RWPE2 (cell line): ENCODE measurements around the gene TEX36.

Source experiments
- ATAC-seq: fragments of 200-7000 bp; cut with Tn5 transposase; 3 replicates; pipeline ENCODE4 v1.9.1; 2021; ENCODE audit warnings: low read depth
- DNase-seq: peaks from one replicate; pipeline ENCODE4 v3.0.0-alpha.2; 2020; ENCODE audit warnings: low spot score
- H3K27ac ChIP-seq: fragments of 450-650 bp; 2 replicates; pipeline ENCODE4 v1.5.1; 2017; ENCODE audit warnings: mild to moderate bottlenecking; ENCODE audit not compliant: poor library complexity, severe bottlenecking
- H3K27me3 ChIP-seq: fragments of 250-450 bp; sonication (Bioruptor Pico); 2 replicates; pipeline ENCODE4 v1.5.1; 2021; ENCODE audit warnings: mild to moderate bottlenecking, moderate library complexity; ENCODE audit not compliant: insufficient read depth, poor library complexity, severe bottlenecking
- H3K36me3 ChIP-seq: fragments of 250-450 bp; sonication (Bioruptor Pico); 2 replicates; pipeline ENCODE4 v1.5.1; 2020; ENCODE audit warnings: low read depth, mild to moderate bottlenecking, moderate library complexity
- H3K4me1 ChIP-seq: fragments of 250-450 bp; sonication (Bioruptor Pico); 2 replicates; pipeline ENCODE4 v1.5.1; 2021; ENCODE audit warnings: mild to moderate bottlenecking, moderate library complexity; ENCODE audit not compliant: insufficient read depth, poor library complexity, severe bottlenecking
- H3K4me3 ChIP-seq: fragments of 250-450 bp; sonication (Bioruptor Pico); 2 replicates; pipeline ENCODE4 v1.5.1; 2021; ENCODE audit warnings: mild to moderate bottlenecking, moderate library complexity; ENCODE audit not compliant: severe bottlenecking
- H3K9me3 ChIP-seq: fragments of 250-450 bp; sonication (Bioruptor Pico); 2 replicates; pipeline ENCODE4 v1.5.1; 2021; ENCODE audit warnings: mild to moderate bottlenecking, moderate library complexity; ENCODE audit not compliant: severe bottlenecking
- CTCF ChIP-seq: fragments of 450-650 bp; IDR thresholded peaks from one replicate; pipeline ENCODE4 v1.5.1; 2017; ENCODE audit warnings: mild to moderate bottlenecking, moderate library complexity; ENCODE audit not compliant: poor library complexity, severe bottlenecking

Gene TEX36

DNA sequence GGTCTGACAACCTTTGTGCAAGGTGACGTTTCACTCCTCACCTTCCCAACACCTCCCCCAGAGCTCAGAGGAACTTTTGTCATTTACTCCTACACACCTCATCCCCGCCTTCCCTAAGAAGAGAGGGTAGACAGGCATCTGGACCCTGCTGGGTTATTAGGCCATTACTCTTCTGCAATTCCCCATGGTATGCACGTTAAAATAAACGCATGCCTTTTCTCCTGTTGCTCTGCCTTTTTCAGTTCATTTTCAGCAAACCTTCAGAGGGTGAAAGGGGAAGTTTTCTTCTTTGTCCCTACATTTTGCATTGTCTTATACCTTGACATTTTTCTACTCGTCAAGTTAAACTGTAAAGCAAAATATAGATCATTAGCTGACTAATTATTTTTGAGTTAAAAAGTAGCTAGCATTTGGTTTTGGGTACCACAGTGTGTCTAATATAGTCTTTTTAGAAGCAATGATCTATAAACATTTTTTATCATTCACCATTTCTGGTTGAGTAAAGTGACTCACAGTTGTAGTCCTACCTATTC, 26.1 kb upstream of the TEX36 start:
- H3K36me3 ChIP-seq = no peaks in the 10 kb centered on the region
- H3K27me3 ChIP-seq = no peaks in the 10 kb centered on the region
- H3K4me1 ChIP-seq = peaks cover 4% of the 10 kb centered on the region
- ATAC-seq = no peak
- no peak overlapping the region for H3K4me3 ChIP-seq
- DNase-seq = no peak
- H3K9me3 ChIP-seq = no peaks in the 10 kb centered on the region
- no peak overlapping the region for H3K27ac ChIP-seq
- TF ChIP-seq CTCF = no peak

DNA sequence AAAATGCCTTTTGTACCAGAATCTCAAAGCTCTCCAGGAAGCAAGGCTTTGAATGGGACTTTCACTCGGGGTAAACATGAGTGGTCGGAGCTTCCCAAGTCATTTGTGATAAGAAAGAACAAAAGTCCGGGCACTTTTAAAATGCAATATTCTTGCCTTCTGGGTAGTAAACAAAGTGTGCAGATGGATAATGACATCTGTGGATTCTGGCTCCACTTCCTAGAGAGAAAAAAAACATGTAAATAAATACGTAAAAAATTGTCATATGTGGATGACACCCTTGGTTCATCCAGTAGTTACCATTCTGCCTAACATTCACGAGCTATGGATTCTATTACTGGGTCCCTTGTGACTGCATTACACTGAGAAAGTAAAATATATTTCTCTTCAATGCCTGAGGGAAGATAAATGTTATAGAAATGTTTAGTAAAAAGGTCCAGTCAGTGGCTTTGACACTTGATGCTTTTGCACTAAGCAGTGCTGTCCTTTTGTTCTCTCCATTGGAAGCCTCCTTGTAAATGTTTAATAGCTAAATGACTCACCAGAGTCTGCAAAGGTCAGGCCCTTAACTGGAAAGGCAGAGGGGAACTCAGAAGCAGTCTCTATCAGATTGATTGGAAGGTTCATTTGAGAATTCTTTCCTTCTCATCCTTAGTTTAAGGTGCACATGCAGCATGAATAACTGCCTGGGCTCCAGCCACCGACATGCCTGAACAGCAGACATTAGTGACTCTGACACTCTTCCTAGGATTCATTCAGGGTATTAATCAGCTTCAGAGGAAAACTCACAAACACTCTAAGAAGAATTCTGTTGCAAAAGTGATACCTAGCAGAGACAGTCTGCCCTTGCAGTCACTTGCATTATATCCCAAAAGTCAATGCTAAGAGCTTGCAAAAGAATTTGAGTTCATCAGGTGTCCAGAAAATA, 24.8 kb upstream of the TEX36 start:
- H3K4me3 ChIP-seq = no peak overlapping the region
- H3K27me3 ChIP-seq = no peaks in the 10 kb centered on the region
- H3K27ac ChIP-seq = no peak overlapping the region
- DNase-seq = no peak
- H3K9me3 ChIP-seq = no peaks in the 10 kb centered on the region
- no peaks in the 10 kb centered on the region for H3K36me3 ChIP-seq
- no peak for TF ChIP-seq CTCF
- H3K4me1 ChIP-seq = peaks cover 4% of the 10 kb centered on the region
- ATAC-seq = peak; percentile 82

GRCh38 chr10:125700355-125700911, 17.5 kb upstream of the TEX36 start:
- H3K9me3 ChIP-seq = no peaks in the 10 kb centered on the region
- no peak overlapping the region for H3K27ac ChIP-seq
- no peaks in the 10 kb centered on the region for H3K27me3 ChIP-seq
- TF ChIP-seq CTCF = peak; percentile 44
- no peaks in the 10 kb centered on the region for H3K4me1 ChIP-seq
- ATAC-seq = no peak
- no peaks in the 10 kb centered on the region for H3K36me3 ChIP-seq
- H3K4me3 ChIP-seq = no peak overlapping the region
- no peak for DNase-seq

DNA sequence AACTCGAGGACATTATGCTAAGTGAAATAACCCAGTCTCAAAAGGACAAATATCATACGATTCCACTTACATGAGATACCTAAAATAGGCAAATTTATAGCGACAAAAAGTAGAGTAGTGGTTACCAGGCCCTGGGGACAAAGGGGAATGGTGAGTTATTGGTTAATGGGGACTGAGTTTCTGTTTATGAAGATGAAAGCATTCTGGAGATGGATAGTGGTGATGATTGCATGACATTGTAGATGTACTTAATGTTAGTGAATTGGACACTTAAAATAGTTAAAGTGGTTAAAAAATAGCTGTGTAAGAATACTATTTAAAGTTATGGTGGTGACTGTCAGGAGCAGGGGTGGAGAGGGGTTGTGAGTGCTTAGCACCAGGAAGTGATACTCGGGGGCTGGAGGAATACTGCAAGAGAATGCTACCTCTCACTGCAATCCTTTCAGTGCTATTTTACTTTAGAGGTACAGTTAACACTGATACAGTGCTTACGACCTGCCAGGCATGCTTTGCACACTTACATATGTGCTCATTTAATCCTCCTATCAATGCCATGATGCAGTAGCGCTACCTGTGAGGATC, 16.7 kb upstream of the TEX36 start:
- no peak overlapping the region for H3K4me3 ChIP-seq
- no peaks in the 10 kb centered on the region for H3K27me3 ChIP-seq
- no peak overlapping the region for H3K27ac ChIP-seq
- H3K9me3 ChIP-seq = no peaks in the 10 kb centered on the region
- no peak for TF ChIP-seq CTCF
- peaks cover 6% of the 10 kb centered on the region for H3K4me1 ChIP-seq
- DNase-seq (no peak), ATAC-seq (no peak)
- H3K36me3 ChIP-seq = no peaks in the 10 kb centered on the region
